HepG2 (cell line): ENCODE data around the gene JPH3.
A peak's percentile ranks its signal among the peaks of the same experiment; 100 is the strongest.

Experiments
- CREM ChIP-seq, 2 experiments: sonication (generic) in 1 of 2; formaldehyde crosslinking in 1 of 2; IDR thresholded peaks; 2 replicates each; pipeline versions ENCODE4 v1.4.0 to v1.6.1; 2016 to 2020; ENCODE audit warnings: antibody characterized with exemption in 1 of 2, mild to moderate bottlenecking in 1 of 2, missing genetic modification reagents in 1 of 2
- FOSL2 ChIP-seq: sonication (generic); formaldehyde crosslinking; IDR thresholded peaks from 2 replicates; pipeline ENCODE4 v1.4.0; 2020; ENCODE audit warnings: missing genetic modification reagents
- FOXM1 ChIP-seq: sonication (generic); formaldehyde crosslinking; IDR thresholded peaks from 2 replicates; pipeline ENCODE4 v1.5.0; 2020; ENCODE audit warnings: missing genetic modification reagents
- HDAC6 ChIP-seq: fragments of 200-600 bp; sonication (generic); IDR thresholded peaks from 2 replicates; pipeline ENCODE4 v1.7.0; 2017; ENCODE audit warnings: mild to moderate bottlenecking, antibody characterized with exemption, low read length, low read depth
- HNRNPK ChIP-seq: fragments of 200-400 bp; formaldehyde crosslinking; IDR thresholded peaks from 2 replicates; pipeline ENCODE4 v1.6.1; 2018; ENCODE audit warnings: low read length, low read depth, moderate library complexity, mild to moderate bottlenecking; ENCODE audit not compliant: poor library complexity, severe bottlenecking
- HOMEZ ChIP-seq: IDR thresholded peaks from 2 replicates; pipeline ENCODE4 v1.6.1; 2016; ENCODE audit warnings: low read depth
- MAFK ChIP-seq, 2 experiments: IDR thresholded peaks in 1 of 2; conservative IDR thresholded peaks in 1 of 2; 2 replicates each; pipeline ENCODE4 v1.6.1; 2011; ENCODE audit warnings: improper control_type of control experiment in 2 of 2, low read length in 2 of 2
- TAF1 ChIP-seq: sonication (generic); formaldehyde crosslinking; IDR thresholded peaks from 2 replicates; pipeline ENCODE4 v1.4.0; 2020; ENCODE audit warnings: missing genetic modification reagents
- TOE1 ChIP-seq: sonication (generic); formaldehyde crosslinking; IDR thresholded peaks from 2 replicates; pipeline ENCODE4 v1.4.0; 2020; ENCODE audit warnings: mild to moderate bottlenecking, missing genetic modification reagents
- ZNF407 ChIP-seq: sonication (generic); formaldehyde crosslinking; IDR thresholded peaks from one replicate; pipeline ENCODE4 v1.5.1; 2020; ENCODE audit warnings: mild to moderate bottlenecking, missing genetic modification reagents; ENCODE audit errors: not compliant biosample characterization
- ZNF580 ChIP-seq: IDR thresholded peaks from 2 replicates; pipeline ENCODE4 v1.6.1; 2016; ENCODE audit warnings: low read depth, borderline replicate concordance

GRCh38 chr16:87661561-87661960, 59.3 kb downstream of the JPH3 start:
- no peak for TF ChIP-seq FOSL2 (CRISPR knock-in tag)
- no peak; the same call in 1 of the 2 replicates for TF ChIP-seq TAF1 (CRISPR knock-in tag)
- TF ChIP-seq FOXM1 (CRISPR knock-in tag), result no peak
- TF ChIP-seq HOMEZ (CRISPR knock-in tag), result no peak
- no peak for TF ChIP-seq HDAC6
- no peak for TF ChIP-seq CREM (IDR thresholded peaks at IDR 0.05)
- no peak for TF ChIP-seq CREM (CRISPR knock-in tag; IDR thresholded peaks at IDR 0.05)
- TF ChIP-seq TOE1 (CRISPR knock-in tag), result no peak
- TF ChIP-seq ZNF407 (CRISPR knock-in tag), result peak; percentile 31
- TF ChIP-seq HNRNPK, result no peak
- TF ChIP-seq ZNF580, result 0 out of 2 replicates have a peak, but pooled peaks have one; percentile 66
- TF ChIP-seq MAFK (conservative IDR thresholded peaks at IDR 0.05 in 1 of 2, IDR thresholded peaks at IDR 0.05 in 1 of 2; ENCODE audit: low read length in 2 of 2), result no peak
